Raji (cell line): ENCODE measurements around the gene SLITRK5.

Experiments used
- POLR2A ChIP-seq: IDR thresholded peaks from 2 replicates; pipeline ENCODE4 v1.6.1; 2011; ENCODE audit warnings: low read depth, low read length, control low read depth; ENCODE audit not compliant: insufficient read depth

The SLITRK5 gene

GRCh38 chr13:87677496-87678371 is 6.6 kb downstream of the SLITRK5 start:
- no peak for TF ChIP-seq POLR2A

DNA sequence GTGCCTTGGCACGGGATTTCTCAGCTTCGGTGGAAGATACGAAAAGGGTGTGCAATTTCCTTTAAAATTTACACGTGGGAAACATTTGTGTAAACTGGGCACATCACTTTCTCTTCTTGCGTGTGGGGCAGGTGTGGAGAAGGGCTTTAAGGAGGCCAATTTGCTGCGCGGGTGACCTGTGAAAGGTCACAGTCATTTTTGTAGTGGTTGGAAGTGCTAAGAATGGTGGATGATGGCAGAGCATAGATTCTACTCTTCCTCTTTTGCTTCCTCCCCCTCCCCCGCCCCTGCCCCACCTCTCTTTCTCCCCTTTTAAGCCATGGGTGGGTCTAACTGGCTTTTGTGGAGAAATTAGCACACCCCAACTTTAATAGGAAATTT is 7.2 kb downstream of the SLITRK5 start:
- TF ChIP-seq POLR2A, result no peak

- TF ChIP-seq POLR2A, result no peak
Measured at GRCh38 chr13:87680298-87680697, 9.1 kb downstream of the SLITRK5 start.

DNA sequence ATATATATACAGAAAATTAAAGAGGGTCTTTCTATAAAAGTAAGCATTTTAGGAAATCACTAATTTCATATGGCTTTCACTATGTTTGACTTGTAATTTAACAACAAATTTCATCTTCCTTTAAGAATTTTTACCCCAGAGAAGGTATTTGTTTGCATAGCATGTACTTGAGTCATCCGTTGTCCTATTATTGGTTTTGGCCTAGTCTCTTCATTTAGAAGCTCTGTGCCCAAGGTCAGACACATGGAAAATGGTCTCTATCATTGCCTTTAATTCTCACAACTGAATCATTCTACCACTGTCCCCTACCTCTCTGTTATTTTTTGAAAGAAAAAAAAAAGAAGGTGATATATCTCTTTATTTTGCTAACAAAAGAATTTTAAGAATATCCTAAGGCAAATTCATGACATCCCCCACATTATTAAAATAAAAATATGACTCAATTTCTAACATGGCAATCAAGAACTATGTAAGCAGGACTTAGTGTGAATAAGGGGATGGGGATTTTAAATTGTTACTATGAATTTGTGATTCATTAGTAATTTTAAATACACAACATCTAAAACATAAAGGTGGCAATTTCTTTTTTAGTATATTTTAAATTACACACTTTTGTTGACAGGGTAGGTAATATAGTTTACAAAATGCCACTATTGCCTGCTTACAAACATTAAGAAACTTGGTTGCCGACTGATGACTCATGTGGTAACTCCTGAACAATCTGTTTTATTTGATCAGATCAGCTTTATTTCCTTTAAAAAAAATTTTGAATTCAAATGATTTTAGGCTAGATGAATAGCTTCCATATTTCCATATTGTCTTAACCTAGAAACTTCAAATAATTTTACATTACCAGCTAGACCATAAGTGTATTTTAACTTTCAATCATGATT is 13.9 kb downstream of the SLITRK5 start:
- no peak for TF ChIP-seq POLR2A

DNA sequence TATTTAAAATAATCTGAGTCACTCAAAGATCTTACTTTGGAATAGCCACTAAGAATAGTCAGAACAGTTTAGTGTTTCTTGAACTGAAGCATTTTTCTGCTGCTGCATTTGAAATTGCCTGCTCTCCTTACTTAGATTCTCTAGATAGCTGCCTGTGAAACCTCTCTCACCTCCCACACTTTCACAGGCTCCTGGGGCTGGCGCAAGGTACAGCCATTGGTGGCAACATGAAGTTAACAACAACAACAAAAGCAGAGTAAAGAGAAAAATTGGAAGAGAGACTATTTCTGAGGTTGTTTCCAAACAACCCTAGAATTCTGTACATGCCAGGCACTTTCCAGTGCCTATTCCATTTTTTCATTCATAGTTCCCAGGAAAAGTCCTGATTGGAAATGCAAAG is 25.3 kb downstream of the SLITRK5 start:
- TF ChIP-seq POLR2A, result no peak

DNA sequence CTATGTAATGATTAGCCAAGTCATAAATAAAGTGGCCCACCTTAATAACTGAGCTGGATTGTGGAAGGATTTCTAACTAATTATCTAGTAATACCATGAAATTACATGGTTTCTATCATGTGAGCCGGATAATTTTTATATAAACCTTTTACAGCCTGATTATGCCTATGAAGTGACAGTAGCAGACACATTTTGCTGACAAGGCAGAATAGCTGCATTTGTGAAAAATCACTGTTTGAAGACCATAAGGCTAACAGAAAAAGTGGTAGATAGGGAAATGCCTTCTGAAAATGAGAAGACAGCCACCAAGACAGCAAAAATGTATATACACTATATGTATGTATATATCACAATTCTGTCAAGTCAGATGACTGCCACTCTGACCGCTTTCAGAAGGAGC is 27.1 kb downstream of the SLITRK5 start:
- TF ChIP-seq POLR2A, result no peak

DNA sequence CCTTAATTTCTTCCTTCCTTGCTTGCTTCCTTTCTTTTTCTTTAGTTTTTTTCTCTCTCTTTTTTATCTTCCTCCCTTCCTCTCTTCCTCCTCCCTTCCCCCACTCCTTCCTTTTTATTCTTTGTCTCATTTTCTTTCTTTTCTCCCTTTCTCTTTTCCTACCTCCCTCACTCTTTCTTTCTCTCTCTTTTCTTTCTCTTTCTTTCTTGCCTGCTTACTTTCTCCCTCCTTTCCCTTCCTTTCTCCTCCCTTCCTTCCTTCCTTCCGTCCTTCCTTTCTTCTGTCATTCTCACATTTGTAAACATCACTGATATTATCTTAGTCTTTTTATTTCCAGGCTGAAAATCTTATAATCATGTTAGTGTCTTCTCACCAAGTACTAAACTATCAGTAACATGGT is 38.8 kb downstream of the SLITRK5 start:
- TF ChIP-seq POLR2A, result no peak

DNA sequence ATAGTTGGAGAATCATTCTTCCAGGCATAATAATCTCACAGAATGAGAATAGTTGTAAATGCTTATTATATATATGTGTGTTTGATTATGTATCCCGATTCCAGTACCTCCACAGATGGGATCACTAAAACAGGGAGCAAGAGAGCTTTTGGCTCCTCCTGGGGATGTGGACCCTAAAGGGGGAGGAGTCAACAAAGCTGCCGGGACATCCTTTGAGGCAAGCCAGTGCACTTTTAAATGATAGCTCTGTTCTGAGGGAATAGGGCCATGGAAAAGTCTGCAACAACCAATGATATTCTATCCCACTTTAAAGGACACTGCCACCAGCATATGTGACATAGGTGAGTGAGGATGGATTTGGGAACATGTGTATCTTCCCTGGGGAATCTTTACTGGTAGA is 40.8 kb downstream of the SLITRK5 start:
- no peak for TF ChIP-seq POLR2A
